Measurements from ENCODE around the gene DNAJC18.

DNA sequence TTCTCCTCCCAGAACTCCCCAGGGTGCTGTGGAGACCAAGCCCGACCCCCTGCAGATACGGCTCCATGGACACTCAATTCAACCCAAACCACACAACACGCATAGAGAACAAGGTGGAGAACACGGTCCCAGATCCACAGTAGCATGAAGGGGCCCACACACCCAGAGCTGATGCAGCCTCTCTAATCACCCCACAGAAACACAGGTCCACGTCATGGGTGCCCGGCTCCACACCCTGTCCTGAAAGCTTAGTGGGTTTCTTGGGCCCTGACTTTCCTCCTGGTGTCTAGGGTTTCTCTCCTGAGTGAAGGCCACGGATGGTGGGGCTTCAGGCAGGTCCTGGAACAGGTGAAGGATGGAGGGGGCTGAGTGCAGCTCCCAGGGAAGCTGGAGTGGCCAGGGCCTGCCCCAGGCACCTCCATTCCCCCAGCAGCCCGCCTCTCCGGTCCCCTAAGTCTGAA is 54.7 kb downstream of the DNAJC18 start:
- TF ChIP-seq CTCF (conservative IDR thresholded peaks at IDR 0.05; ENCODE audit: low read depth, low read length) = no peak
- no peak for TF ChIP-seq POLR2A (IDR thresholded peaks at IDR 0.05; ENCODE audit: low read depth, low read length)
- no peak for TF ChIP-seq MAFK (IDR thresholded peaks at IDR 0.05; ENCODE audit: low read depth, low read length)
- no peak for TF ChIP-seq SMC3 (IDR thresholded peaks at IDR 0.05; ENCODE audit: low read depth, low read length)
- TF ChIP-seq RAD21 (IDR thresholded peaks at IDR 0.05; ENCODE audit: low read length) = no peak
- no peak for TF ChIP-seq MXI1 (IDR thresholded peaks at IDR 0.05; ENCODE audit: borderline replicate concordance, low read depth, low read length)
- TF ChIP-seq, protein P1, sequence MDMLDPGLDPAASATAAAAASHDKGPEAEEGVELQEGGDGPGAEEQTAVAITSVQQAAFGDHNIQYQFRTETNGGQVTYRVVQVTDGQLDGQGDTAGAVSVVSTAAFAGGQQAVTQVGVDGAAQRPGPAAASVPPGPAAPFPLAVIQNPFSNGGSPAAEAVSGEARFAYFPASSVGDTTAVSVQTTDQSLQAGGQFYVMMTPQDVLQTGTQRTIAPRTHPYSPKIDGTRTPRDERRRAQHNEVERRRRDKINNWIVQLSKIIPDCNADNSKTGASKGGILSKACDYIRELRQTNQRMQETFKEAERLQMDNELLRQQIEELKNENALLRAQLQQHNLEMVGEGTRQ (IDR thresholded peaks at IDR 0.05; ENCODE audit: low read depth, low read length) = no peak
- TF ChIP-seq RCOR1 (IDR thresholded peaks at IDR 0.05; ENCODE audit: insufficient replicate concordance, low read length) = no peak
- no peak for TF ChIP-seq CEBPB (IDR thresholded peaks at IDR 0.05; ENCODE audit: low read depth, low read length)
- no peak for TF ChIP-seq BHLHE40 (IDR thresholded peaks at IDR 0.05; ENCODE audit: low read depth, low read length)
- no peak for TF ChIP-seq FOS (IDR thresholded peaks at IDR 0.05; ENCODE audit: low read depth, low read length)
- no peak for TF ChIP-seq RFX5 (IDR thresholded peaks at IDR 0.05; ENCODE audit: low read depth, low read length)
- TF ChIP-seq NFE2L2 (IDR thresholded peaks at IDR 0.05; ENCODE audit: low read depth, low read length) = no peak
